Testis (tissue), 2 donors: ENCODE results near the gene CCDC188.

Source experiments
- POLR2A ChIP-seq: fragments of 450-650 bp; IDR thresholded peaks from one replicate; pipeline ENCODE4 v1.6.1; 2017; ENCODE audit warnings: antibody characterized with exemption, mild to moderate bottlenecking, moderate library complexity
- TF ChIP-seq, protein P1 (sequence below), 3 experiments: fragments of 450-650 bp in 2 of 3; fragments of 200-600 bp in 1 of 3; sonication (generic) in 1 of 3; IDR thresholded peaks; one replicate each; pipeline ENCODE4 v1.5.1; 2016 to 2019; ENCODE audit warnings: antibody characterized with exemption in 3 of 3, mild to moderate bottlenecking in 2 of 3, moderate library complexity in 1 of 3

DNA sequence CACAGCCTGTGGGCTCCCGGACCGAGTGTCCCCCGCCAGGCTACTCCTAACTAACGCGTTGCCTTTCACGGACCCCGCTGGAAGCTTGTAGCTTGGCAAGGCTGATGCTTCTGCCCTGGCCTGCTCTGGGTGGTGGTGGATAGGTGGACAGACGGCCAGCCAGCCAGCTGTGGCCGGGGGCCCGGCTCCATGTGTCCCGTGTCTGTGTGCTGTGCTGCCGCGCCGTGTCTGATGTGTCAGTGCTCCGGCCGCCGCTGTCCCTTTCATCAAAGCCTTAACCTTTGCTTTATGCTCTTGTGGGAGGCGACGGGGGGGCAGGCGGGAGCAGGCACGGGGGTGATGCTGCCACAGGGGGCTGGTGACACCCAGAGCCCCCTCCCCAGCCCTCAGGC lies 5.0 kb downstream of the CCDC188 start:
- TF ChIP-seq, protein P1, sequence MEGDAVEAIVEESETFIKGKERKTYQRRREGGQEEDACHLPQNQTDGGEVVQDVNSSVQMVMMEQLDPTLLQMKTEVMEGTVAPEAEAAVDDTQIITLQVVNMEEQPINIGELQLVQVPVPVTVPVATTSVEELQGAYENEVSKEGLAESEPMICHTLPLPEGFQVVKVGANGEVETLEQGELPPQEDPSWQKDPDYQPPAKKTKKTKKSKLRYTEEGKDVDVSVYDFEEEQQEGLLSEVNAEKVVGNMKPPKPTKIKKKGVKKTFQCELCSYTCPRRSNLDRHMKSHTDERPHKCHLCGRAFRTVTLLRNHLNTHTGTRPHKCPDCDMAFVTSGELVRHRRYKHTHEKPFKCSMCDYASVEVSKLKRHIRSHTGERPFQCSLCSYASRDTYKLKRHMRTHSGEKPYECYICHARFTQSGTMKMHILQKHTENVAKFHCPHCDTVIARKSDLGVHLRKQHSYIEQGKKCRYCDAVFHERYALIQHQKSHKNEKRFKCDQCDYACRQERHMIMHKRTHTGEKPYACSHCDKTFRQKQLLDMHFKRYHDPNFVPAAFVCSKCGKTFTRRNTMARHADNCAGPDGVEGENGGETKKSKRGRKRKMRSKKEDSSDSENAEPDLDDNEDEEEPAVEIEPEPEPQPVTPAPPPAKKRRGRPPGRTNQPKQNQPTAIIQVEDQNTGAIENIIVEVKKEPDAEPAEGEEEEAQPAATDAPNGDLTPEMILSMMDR (IDR thresholded peaks at IDR 0.05), result no peak
- TF ChIP-seq POLR2A, result no peak
